Neural cell (in vitro differentiated cells): ENCODE measurements around the gene SRRM2.

Experiments used
- EP300 ChIP-seq: fragments of 450-650 bp; conservative IDR thresholded peaks from 2 replicates; pipeline ENCODE4 v1.6.1; 2014; ENCODE audit warnings: antibody characterized with exemption, mild to moderate bottlenecking, moderate library complexity; ENCODE audit not compliant: poor library complexity, severe bottlenecking
- EZH2 ChIP-seq: fragments of 200-600, 300-800 bp; shearing (Covaris generic), sonication (generic); IDR thresholded peaks from 2 replicates; pipeline ENCODE4 v1.6.1; 2014; ENCODE audit warnings: antibody characterized with exemption, low read length, borderline replicate concordance, mild to moderate bottlenecking; ENCODE audit not compliant: insufficient read depth, poor library complexity, severe bottlenecking
- MXI1 ChIP-seq: fragments of 450-650 bp; conservative IDR thresholded peaks from 2 replicates; pipeline ENCODE4 v1.6.1; 2014; ENCODE audit warnings: antibody characterized with exemption, mild to moderate bottlenecking; ENCODE audit not compliant: poor library complexity, severe bottlenecking
- RAD21 ChIP-seq: fragments of 450-650 bp; conservative IDR thresholded peaks from 2 replicates; pipeline ENCODE4 v1.6.1; 2014; ENCODE audit warnings: antibody characterized with exemption, mild to moderate bottlenecking, moderate library complexity
- SMC3 ChIP-seq: fragments of 450-650 bp; conservative IDR thresholded peaks from 2 replicates; pipeline ENCODE4 v1.6.1; 2014; ENCODE audit warnings: antibody characterized with exemption, mild to moderate bottlenecking, moderate library complexity; ENCODE audit not compliant: poor library complexity
- TF ChIP-seq, protein P1 (sequence below): fragments of 450-650 bp; IDR thresholded peaks from 2 replicates; pipeline ENCODE4 v1.5.1; 2014; ENCODE audit warnings: antibody characterized with exemption, mild to moderate bottlenecking, moderate library complexity; ENCODE audit not compliant: poor library complexity, severe bottlenecking

DNA sequence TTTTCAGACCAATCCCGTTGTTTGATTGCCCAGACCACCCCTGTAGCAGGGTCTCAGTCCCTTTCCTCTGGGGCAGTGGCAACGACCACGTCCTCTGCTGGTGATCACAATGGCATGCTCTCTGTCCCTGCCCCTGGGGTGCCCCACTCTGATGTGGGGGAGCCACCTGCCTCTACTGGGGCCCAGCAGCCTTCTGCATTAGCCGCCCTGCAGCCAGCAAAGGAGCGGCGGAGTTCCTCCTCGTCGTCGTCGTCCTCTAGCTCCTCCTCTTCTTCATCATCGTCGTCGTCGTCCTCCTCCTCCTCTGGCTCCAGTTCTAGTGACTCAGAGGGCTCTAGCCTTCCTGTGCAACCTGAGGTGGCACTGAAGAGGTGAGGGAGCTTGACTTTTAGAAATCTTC is 15.5 kb downstream of the SRRM2 start:
- TF ChIP-seq, protein P1, sequence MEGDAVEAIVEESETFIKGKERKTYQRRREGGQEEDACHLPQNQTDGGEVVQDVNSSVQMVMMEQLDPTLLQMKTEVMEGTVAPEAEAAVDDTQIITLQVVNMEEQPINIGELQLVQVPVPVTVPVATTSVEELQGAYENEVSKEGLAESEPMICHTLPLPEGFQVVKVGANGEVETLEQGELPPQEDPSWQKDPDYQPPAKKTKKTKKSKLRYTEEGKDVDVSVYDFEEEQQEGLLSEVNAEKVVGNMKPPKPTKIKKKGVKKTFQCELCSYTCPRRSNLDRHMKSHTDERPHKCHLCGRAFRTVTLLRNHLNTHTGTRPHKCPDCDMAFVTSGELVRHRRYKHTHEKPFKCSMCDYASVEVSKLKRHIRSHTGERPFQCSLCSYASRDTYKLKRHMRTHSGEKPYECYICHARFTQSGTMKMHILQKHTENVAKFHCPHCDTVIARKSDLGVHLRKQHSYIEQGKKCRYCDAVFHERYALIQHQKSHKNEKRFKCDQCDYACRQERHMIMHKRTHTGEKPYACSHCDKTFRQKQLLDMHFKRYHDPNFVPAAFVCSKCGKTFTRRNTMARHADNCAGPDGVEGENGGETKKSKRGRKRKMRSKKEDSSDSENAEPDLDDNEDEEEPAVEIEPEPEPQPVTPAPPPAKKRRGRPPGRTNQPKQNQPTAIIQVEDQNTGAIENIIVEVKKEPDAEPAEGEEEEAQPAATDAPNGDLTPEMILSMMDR = no peak
- TF ChIP-seq SMC3 = no peak
- TF ChIP-seq RAD21 = no peak
- TF ChIP-seq EZH2 = no peak
- TF ChIP-seq EP300 = no peak
- TF ChIP-seq MXI1 = no peak
